ENCODE measurements around the gene GUCD1.

GUCD1 gene

DNA sequence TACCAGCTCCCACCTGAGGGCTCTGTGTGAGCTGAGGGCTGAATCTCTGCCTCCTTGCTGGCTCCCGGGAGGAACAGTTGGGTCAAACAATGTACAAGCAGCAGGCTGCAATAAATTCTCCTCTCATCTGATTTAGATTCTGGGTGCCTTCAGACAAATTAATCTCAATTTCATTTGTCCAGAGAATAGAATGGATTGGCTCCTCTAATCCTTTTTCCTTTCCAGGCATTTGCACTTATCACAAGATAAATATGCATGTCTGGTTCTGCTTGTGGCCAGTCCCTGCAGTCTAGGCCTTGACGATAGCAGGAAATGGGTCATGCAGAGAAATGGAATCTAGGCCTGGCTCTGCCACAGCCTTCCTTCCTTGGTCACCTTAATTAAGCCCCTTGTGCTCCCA lies 31.1 kb downstream of the GUCD1 start:
- no peak for DNase-seq

GRCh38 chr22:24521791-24522245 lies 33.1 kb downstream of the GUCD1 start:
- DNase-seq: peak; percentile 76

GRCh38 chr22:24519496-24519895 lies 35.4 kb downstream of the GUCD1 start:
- DNase-seq: no peak

DNA sequence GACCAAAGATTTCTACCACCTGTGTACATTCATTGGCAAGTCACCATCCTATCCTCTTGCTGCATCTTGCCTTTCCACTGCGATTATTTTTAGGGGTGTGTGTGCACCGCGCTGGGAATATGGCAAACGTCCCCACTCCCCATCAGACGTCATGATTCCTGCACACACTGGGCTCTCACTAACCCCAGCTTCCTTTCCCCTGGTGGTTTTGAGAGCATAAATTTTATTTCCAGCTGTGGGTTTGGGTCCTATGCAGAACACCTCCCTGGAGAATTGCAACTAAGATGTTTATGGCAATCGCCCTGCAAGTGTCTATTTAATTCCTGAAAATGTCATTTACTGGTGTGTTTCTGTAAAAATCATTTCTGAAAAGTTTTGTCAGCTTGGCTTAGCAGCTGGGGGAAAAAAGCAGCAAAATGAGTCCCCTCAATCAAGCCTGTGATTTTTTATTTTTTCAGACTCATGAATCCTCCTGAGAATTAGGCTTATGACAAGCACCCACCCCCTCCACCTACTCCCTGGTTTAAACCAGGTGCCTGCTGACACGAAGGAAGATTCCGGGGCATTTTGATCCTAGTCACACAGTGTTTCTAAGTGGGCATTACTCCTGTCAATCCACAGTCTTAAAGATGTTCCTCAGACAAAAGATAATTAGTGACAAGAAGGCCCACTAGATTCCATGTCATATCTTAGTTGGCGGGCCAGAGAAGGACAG lies 36.0 kb downstream of the GUCD1 start:
- DNase-seq: no peak

- no peak for DNase-seq
Observed at GRCh38 chr22:24518228-24518627, 36.7 kb downstream of the GUCD1 start.

- no peak for DNase-seq
Observed at GRCh38 chr22:24517446-24517845, 37.5 kb downstream of the GUCD1 start.

DNA sequence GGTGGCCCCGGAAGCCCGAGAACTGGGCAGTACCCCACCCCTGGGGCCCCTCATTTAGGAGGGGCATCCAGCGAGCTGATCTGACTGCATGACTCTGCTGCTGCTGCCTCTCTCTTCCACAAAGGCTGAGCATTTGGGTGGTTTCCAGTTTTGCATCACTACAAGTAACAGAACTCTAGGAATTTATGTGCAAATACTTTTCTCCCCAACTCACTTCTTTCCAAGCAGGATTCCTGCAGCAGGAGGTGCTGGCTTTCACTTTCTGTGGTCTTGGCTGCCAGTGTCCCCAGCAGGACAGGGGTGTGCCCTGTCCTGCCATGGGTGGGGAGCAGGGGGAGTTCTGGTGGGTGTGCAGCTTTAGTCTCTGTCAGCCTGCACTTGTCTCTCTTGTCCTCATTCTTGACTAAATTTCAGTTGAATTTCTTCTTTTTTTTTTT lies 38.6 kb downstream of the GUCD1 start:
- DNase-seq: no peak

DNA sequence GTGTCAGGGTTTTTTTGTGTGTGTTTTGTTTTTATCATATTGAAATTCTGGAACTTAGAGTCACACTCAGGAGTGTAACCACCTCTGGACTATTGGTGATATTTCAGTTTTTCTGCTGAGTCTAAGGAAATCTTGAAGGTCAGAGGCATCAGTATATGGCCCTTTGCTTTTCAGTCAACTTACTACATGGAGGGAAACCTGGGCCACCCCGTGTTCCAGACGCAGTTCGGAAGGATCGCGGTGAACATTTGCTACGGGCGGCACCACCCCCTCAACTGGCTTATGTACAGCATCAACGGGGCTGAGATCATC lies 40.0 kb downstream of the GUCD1 start:
- no peak for DNase-seq

GRCh38 chr22:24514241-24515026 lies 40.5 kb downstream of the GUCD1 start:
- peak; percentile 80 for DNase-seq

GRCh38 chr22:24513378-24514240 lies 41.3 kb downstream of the GUCD1 start:
- no peak for DNase-seq

- DNase-seq: no peak
Observed at GRCh38 chr22:24512043-24512442, 42.9 kb downstream of the GUCD1 start.

- DNase-seq: no peak
Observed at GRCh38 chr22:24510637-24511625, 44.0 kb downstream of the GUCD1 start.

- DNase-seq: no peak
Observed at GRCh38 chr22:24507716-24508115, 47.2 kb downstream of the GUCD1 start.

GRCh38 chr22:24506802-24507438 lies 48.0 kb downstream of the GUCD1 start:
- DNase-seq: peak; percentile 44

DNA sequence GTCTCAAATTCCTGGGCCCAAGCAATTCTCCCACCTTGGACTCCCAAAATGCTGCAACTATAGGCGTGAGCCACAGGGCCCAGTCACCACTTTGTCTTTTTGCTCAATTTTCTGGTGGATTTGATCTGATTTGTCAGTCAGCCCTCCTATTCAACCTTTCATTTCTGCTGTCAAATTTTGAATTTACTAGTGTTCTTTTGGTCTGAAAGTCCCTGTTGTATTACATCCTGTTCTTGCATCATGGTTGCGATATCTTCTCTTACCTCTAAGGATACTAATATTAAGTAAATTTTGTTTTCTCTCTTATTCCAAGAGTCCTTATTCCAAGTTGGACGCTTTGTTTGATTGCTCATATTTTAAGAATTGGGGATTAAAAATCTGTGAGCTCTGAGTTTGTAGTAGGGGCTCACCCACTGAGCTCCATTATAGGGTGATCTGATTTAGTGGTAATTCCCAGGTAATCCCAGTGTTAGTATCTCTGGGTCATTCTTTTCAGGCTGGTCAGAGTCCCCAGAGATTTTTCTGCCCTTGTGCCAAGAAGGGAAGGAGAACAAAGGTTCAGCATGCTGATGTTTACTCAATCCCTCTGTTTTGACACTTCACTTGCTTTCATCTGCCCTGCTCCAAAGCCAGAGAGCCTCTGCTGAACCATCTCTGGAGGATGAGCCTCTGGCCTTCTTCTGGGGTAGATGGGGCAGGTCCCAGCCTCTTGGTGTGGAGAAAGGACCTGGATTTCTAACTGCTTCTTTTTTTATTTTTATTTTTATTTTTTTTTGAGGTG lies 49.8 kb downstream of the GUCD1 start:
- peak; percentile 52 for DNase-seq

DNA sequence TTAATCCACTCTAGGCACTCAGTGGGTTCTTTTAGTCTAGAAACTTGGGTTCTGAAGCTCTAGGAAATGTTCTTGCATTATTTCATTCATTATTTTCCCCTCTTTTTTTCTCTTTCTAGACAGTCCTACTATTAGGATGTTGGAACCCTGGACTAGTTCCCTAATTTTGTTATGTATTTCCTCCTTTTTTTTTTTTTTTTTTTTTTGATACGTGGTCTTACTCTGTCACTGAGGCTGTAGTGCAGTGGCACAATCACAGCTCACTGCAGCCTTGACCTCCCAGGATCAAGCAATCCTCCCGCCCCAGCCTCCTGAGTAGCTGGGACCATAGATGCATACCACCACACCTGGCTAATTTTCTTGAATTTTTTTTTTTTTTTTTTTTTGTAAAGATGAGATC lies 50.4 kb downstream of the GUCD1 start:
- no peak for DNase-seq

GRCh38 chr22:24503843-24504338 lies 51.0 kb downstream of the GUCD1 start:
- no peak for DNase-seq

- peak; percentile 74 for DNase-seq
Observed at GRCh38 chr22:24503137-24503842, 51.6 kb downstream of the GUCD1 start.

- no peak for DNase-seq
Observed at GRCh38 chr22:24502541-24502940, 52.4 kb downstream of the GUCD1 start.

DNA sequence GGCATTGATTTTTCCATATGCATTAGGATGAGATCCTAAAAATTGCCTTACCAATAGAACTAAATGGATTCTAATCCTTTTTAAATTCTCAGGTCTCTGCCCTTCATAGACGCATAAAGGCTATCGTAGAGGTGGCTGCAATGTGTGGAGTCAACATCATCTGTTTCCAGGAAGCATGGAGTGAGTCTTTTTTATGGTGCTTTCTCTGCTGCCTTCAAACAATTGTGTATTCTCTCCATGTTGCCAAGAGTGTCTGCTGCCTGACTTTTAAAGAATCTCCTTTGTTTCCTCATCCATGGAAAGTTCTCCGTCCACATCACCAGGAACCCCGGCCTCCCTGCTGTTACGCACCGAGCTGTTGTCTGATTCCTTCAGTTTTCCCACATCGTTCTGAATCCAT lies 52.9 kb downstream of the GUCD1 start:
- DNase-seq: no peak
